Measurements from ENCODE around the gene WWOX.
A peak's percentile ranks its signal among the peaks of the same experiment; 100 is the strongest.

Gene WWOX

GRCh38 chr16:78105517-78105916 is 6.1 kb downstream of the WWOX start:
- peak overlapping the region; percentile 51 to 54 for H3K27ac ChIP-seq

DNA sequence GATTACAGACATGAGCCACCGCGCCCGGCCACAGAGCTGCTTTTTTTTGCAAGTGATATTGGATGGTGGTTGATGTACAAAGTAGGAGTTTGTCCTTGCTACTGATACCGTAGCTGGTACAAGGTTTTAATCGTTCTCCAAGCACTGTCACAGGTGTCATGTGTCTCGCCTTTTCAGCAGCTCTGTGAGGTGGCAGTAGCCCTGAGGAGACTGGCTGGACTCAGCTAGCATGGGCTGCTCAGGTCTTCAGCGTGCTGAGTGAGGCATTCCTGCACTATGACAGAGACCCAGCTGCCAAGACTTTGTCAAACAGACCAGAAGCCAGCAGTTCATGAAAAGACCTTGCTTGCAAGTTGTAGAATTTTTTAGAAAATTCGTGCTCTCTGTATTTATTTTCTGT is 7.2 kb downstream of the WWOX start:
- no peak for DNase-seq
- TF ChIP-seq, protein P1, sequence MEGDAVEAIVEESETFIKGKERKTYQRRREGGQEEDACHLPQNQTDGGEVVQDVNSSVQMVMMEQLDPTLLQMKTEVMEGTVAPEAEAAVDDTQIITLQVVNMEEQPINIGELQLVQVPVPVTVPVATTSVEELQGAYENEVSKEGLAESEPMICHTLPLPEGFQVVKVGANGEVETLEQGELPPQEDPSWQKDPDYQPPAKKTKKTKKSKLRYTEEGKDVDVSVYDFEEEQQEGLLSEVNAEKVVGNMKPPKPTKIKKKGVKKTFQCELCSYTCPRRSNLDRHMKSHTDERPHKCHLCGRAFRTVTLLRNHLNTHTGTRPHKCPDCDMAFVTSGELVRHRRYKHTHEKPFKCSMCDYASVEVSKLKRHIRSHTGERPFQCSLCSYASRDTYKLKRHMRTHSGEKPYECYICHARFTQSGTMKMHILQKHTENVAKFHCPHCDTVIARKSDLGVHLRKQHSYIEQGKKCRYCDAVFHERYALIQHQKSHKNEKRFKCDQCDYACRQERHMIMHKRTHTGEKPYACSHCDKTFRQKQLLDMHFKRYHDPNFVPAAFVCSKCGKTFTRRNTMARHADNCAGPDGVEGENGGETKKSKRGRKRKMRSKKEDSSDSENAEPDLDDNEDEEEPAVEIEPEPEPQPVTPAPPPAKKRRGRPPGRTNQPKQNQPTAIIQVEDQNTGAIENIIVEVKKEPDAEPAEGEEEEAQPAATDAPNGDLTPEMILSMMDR (IDR thresholded peaks at IDR 0.05), result no peak
- Histone ChIP-seq H3K27me3 (no peaks in the 10 kb centered on the region), H3K9me3 (no peaks in the 10 kb centered on the region), H3K4me3 (no peak overlapping the region), H3K36me3 (peaks cover 21 to 33% (median 26%) of the 10 kb centered on the region in 3 donors), H3K27ac (no peak overlapping the region), H3K4me1 (peaks cover 7 to 45% (median 28%) of the 10 kb centered on the region in 4 donors)
- intact Hi-C loops (cut with DNase I; ENCODE audit: low total_unique reads), result no loop called here

More at GRCh38 chr16:78105517-78105916, 6.1 kb downstream of the WWOX start:
- intact Hi-C loops (cut with DNase I; ENCODE audit: low total_unique reads), result no loop called here
- Histone ChIP-seq H3K4me1 (peaks cover 7 to 53% (median 32%) of the 10 kb centered on the region in 4 donors), H3K27me3 (no peaks in the 10 kb centered on the region), H3K9me3 (no peaks in the 10 kb centered on the region), H3K4me3 (no peak overlapping the region), H3K36me3 (peaks cover 12 to 22% (median 14%) of the 10 kb centered on the region in 3 donors)
- no peak for DNase-seq
- TF ChIP-seq, protein P1 (IDR thresholded peaks at IDR 0.05), result no peak

GRCh38 chr16:78108451-78108850 is 9.0 kb downstream of the WWOX start:
- intact Hi-C loops (cut with DNase I; ENCODE audit: low total_unique reads), result no loop called here
- TF ChIP-seq, protein P1 (IDR thresholded peaks at IDR 0.05), result no peak
- peaks cover 29 to 49% (median 35%) of the 10 kb centered on the region in 3 donors for H3K36me3 ChIP-seq

DNA sequence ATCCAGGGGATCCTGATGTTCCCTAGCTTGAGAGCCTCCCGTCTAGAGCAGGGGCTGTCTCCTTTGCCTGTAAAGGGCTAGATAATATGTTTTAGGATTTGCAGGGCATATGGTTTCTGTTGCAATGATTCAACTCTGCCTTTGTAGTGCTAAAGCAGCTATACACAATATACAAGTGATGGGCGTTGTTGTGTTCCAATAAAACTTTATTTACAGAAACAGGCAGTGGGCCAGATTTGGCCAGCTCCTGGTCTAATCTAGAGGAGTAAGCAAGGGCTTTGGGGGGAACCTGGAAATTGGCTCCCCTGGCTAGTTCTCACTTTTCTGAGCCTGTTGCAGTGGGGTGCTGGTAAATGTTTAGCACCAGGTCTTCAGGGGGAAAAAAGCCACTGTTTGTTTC is 13.8 kb downstream of the WWOX start:
- no peaks in the 10 kb centered on the region for H3K9me3 ChIP-seq
- no peak for DNase-seq
- H3K4me1 ChIP-seq, result no peaks in the 10 kb centered on the region
- intact Hi-C loops (cut with DNase I; ENCODE audit: low total_unique reads), result no loop called here
- H3K36me3 ChIP-seq, result peaks cover 51 to 82% (median 58%) of the 10 kb centered on the region in 3 donors
- TF ChIP-seq, protein P1 (IDR thresholded peaks at IDR 0.05), result no peak
- no peaks in the 10 kb centered on the region for H3K27me3 ChIP-seq
- H3K27ac ChIP-seq, result no peak overlapping the region
- H3K4me3 ChIP-seq, result no peak overlapping the region

More at GRCh38 chr16:78108451-78108850, 9.0 kb downstream of the WWOX start:
- peaks cover 7 to 28% (median 14%) of the 10 kb centered on the region in 4 donors for H3K4me1 ChIP-seq
- no peak for DNase-seq
- H3K4me3 ChIP-seq, result no peak overlapping the region
- no peak overlapping the region for H3K27ac ChIP-seq
- no peaks in the 10 kb centered on the region for H3K27me3 ChIP-seq
- no peaks in the 10 kb centered on the region for H3K9me3 ChIP-seq

DNA sequence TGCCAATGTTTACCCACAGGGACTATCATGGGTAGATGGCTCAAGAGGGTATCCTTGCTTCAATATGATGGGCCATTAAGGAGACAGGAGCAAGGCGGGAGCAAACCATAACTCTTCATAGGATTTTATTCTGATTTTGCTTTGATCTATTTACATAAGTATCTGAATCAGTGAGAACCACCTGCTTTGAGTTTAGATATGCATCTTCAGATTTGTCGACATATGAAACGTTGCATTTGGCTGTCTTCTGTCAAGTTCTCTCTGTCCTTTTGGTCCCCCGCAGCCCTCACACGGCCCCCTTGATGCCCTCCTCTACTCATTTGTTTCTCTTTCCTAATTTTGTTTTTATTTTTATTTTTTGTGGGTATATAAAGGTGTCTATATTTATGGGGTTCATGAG is 16.2 kb downstream of the WWOX start:
- DNase-seq, result no peak
- Histone ChIP-seq H3K9me3 (no peaks in the 10 kb centered on the region), H3K4me3 (no peak overlapping the region), H3K36me3 (peaks cover 38 to 77% (median 54%) of the 10 kb centered on the region in 3 donors), H3K27ac (no peak overlapping the region), H3K27me3 (no peaks in the 10 kb centered on the region), H3K4me1 (no peaks in the 10 kb centered on the region)
- intact Hi-C loops (cut with DNase I; ENCODE audit: low total_unique reads), result no loop called here
- TF ChIP-seq, protein P1 (IDR thresholded peaks at IDR 0.05), result no peak

GRCh38 chr16:78116946-78117345 is 17.5 kb downstream of the WWOX start:
- Histone ChIP-seq H3K27ac (no peak overlapping the region), H3K4me3 (no peak overlapping the region), H3K36me3 (peaks cover 27 to 64% (median 41%) of the 10 kb centered on the region in 3 donors), H3K27me3 (no peaks in the 10 kb centered on the region), H3K9me3 (no peaks in the 10 kb centered on the region), H3K4me1 (no peaks in the 10 kb centered on the region)
- TF ChIP-seq, protein P1 (IDR thresholded peaks at IDR 0.05), result no peak
- no peak for DNase-seq
- intact Hi-C loops (cut with DNase I; ENCODE audit: low total_unique reads), result no loop called here

Data from tibial artery (tissue), 4 donors.